Neural crest cell (in vitro differentiated cells): ENCODE measurements around the gene HEMK1. TPM values are rescaled to one million over a fixed set of nuclear protein-coding genes. Genes with fewer than 3 reads are reported as not detected.

ENCODE experiments used
- DNase-seq: peaks from one replicate; pipeline ENCODE4 v3.0.0; 2021; ENCODE audit warnings: low read depth, mixed read lengths, low spot score
- H3K27ac Mint-ChIP-seq: one replicate; pipeline ENCODE4 v1.8.0; 2021; ENCODE audit warnings: mild to moderate bottlenecking, mixed read lengths; ENCODE audit not compliant: unreplicated experiment
- H3K27me3 Mint-ChIP-seq: 2 replicates; pipeline ENCODE4 v1.8.0; 2021; ENCODE audit warnings: low read depth, mild to moderate bottlenecking, mixed read lengths
- H3K36me3 Mint-ChIP-seq: 2 replicates; pipeline ENCODE4 v1.8.0; 2021; ENCODE audit warnings: low read depth, mild to moderate bottlenecking, mixed read lengths
- H3K4me1 Mint-ChIP-seq: 2 replicates; pipeline ENCODE4 v1.8.0; 2021; ENCODE audit warnings: mixed read lengths
- H3K4me3 Mint-ChIP-seq: one replicate; pipeline ENCODE4 v1.8.0; 2021; ENCODE audit warnings: mild to moderate bottlenecking, mixed read lengths
- H3K9me3 Mint-ChIP-seq: 2 replicates; pipeline ENCODE4 v1.8.0; 2021; ENCODE audit warnings: mixed read lengths
- CTCF ChIP-seq: fragments of 200-600 bp; sonication (generic); conservative IDR thresholded peaks from 2 replicates; pipeline ENCODE4 v1.5.0; 2021; ENCODE audit warnings: antibody characterized with exemption, mild to moderate bottlenecking
- total RNA-seq: library from RNA; stranded (reverse); gene quantifications from 2 replicates; pipeline ENCODE4 v1.2.1, GENCODE V29; 2021

Gene HEMK1
- total RNA-seq, 1 donor from 2014 or later, result 22.8 TPM

- Mint-ChIP-seq H3K36me3 (no peaks in the 10 kb centered on the region), H3K27me3 (no peaks in the 10 kb centered on the region), H3K9me3 (no peaks in the 10 kb centered on the region), H3K4me3 (no peak overlapping the region), H3K27ac (no peak overlapping the region), H3K4me1 (peaks cover 5% of the 10 kb centered on the region)
- no peak for DNase-seq
- TF ChIP-seq CTCF, result no peak
Observed at GRCh38 chr3:50600841-50601591, 31.7 kb downstream of the HEMK1 start.

DNA sequence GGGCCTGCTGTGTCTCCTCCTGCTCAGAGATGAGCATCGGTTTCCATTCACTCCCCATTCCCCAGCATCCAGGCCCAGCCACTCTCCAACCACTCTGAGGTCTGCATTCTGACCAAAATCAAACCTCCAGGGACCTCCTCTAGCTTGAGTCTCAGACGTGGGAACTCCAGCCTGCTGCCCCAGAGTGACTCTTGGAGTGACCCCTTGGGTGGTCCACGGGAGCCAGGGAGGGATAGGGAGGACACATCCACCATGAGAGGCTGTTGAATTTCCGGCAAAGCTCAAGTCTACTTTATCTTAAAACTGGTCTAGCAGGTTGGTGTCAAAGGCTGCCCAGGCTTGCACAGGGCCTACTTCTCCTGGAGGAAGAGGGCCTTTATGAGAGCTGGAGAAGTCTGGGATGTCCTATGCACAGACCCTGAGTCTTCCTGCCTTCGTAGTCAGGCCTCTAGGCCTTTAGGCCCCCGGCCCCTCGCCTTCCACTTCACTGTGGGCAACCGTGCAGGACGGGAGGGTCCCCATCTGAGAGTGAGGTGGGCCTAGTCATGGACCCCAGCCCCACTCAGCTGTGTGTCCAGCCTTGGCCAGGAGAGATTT lies 33.4 kb downstream of the HEMK1 start:
- no peaks in the 10 kb centered on the region for H3K36me3 Mint-ChIP-seq
- no peak overlapping the region for H3K4me3 Mint-ChIP-seq
- peaks cover 5% of the 10 kb centered on the region for H3K4me1 Mint-ChIP-seq
- H3K9me3 Mint-ChIP-seq, result no peaks in the 10 kb centered on the region
- DNase-seq, result no peak
- no peaks in the 10 kb centered on the region for H3K27me3 Mint-ChIP-seq
- no peak for TF ChIP-seq CTCF
- H3K27ac Mint-ChIP-seq, result peak overlapping the region; percentile 67

DNA sequence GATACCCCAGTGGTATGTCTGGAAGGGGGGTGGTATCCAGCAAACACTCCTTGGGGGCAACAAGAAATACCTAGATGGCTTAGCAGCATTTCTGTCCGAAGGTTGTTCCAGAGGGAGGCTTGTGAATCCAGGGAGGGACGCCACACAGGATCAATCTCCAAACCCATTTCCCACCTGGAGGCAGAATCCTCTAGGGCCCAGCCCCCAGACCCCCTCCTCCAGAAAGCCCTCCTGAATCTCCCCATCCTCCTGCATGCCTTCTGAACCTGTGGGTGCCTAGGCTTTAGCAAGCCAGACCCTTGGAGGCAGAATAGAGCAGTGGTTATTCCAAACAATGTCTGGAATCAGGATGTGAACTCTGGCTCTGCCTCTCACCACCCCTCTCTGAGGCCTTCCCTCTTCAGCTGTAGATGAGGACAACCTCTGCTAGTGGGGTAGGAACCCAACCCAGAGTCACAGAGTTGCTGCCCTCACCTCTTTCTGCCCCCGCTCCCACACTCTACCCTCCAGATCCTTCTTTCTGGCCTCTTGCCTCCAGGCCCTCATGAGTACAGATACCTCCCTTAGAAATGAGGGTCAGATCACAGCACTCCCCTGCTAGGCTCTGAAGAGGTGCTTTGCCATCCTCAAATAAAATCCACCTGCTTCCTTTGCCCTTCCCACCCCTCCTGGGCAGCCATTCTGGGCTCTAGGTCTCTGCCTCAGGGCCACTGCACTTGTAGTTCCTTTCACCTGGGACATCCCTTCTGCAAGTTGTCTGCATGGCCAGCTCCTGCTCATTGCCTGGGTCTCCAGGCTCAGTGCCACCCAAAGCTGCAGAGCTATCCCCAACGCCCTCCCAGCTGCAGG lies 34.2 kb downstream of the HEMK1 start:
- no peaks in the 10 kb centered on the region for H3K9me3 Mint-ChIP-seq
- TF ChIP-seq CTCF, result no peak
- peak overlapping the region; percentile 4 for H3K4me3 Mint-ChIP-seq
- H3K36me3 Mint-ChIP-seq, result no peaks in the 10 kb centered on the region
- no peaks in the 10 kb centered on the region for H3K27me3 Mint-ChIP-seq
- DNase-seq, result no peak
- H3K4me1 Mint-ChIP-seq, result peaks cover 5% of the 10 kb centered on the region
- H3K27ac Mint-ChIP-seq, result peak overlapping the region; percentile 23

- no peaks in the 10 kb centered on the region for H3K9me3 Mint-ChIP-seq
- H3K4me3 Mint-ChIP-seq, result no peak overlapping the region
- no peak for TF ChIP-seq CTCF
- H3K36me3 Mint-ChIP-seq, result no peaks in the 10 kb centered on the region
- H3K27ac Mint-ChIP-seq, result peak overlapping the region; percentile 68
- no peaks in the 10 kb centered on the region for H3K27me3 Mint-ChIP-seq
- no peak for DNase-seq
- H3K4me1 Mint-ChIP-seq, result peaks cover 5% of the 10 kb centered on the region
Observed at GRCh38 chr3:50604110-50604621, 34.8 kb downstream of the HEMK1 start.

DNA sequence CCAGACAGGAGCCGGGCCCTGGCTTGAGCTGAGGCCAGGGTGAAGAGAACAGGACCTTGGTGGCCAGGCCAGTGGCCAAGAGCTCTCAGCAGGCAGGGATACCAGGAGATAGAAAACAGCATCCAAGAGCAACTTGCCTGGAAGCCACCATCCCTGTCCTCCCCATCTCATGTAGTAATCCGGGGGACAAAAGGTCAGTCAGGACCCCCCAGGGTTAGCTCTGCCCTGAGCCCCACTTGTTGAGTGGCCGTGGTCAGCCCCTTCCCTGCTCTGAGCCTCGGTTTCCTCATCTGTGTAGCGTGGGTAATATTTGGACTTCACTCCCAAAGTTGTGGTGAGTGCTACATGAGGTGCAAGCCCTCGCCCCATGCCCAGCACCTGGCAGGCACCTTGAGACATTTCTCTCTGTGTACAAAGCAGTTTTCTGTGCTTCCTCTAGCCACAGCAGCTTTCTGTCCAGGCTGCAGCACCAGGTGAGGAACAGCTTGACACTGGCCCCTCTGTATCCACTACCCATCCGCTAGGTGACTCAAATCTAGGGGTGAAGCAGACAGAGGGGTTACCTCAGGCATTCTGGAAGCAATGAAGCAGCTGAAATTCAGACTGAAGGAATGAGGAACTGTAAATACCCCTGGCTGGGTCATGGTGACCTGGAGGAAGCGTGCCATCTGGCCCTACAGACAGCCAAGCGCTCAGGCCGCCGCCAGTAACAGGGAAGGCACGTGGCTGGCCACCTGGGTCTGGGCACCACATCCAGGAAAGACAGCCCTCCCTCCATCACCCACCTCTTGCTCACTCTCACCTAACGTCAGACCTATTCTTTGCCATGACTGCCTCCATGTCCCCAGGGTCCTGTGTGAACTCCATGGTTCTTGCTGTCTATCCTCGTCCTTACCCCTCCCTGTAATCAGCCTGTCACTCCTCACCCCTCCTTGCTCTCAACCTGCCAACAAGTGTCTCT lies 35.6 kb downstream of the HEMK1 start:
- TF ChIP-seq CTCF, result no peak
- H3K4me1 Mint-ChIP-seq, result peaks cover 5% of the 10 kb centered on the region
- no peaks in the 10 kb centered on the region for H3K9me3 Mint-ChIP-seq
- H3K27ac Mint-ChIP-seq, result peak overlapping the region; percentile 92
- DNase-seq, result no peak
- H3K4me3 Mint-ChIP-seq, result no peak overlapping the region
- H3K27me3 Mint-ChIP-seq, result no peaks in the 10 kb centered on the region
- H3K36me3 Mint-ChIP-seq, result no peaks in the 10 kb centered on the region
